Hepatocyte (in vitro differentiated cells): ENCODE measurements around the gene ZNF750.

ENCODE experiments used
- EZH2phosphoT487 ChIP-seq: fragments of 200-600 bp; sonication (generic); IDR thresholded peaks from one replicate; pipeline ENCODE4 v1.6.1; 2018; ENCODE audit warnings: antibody characterized with exemption, mild to moderate bottlenecking, low read depth, moderate library complexity; ENCODE audit not compliant: unreplicated experiment, severe bottlenecking
- TF ChIP-seq, protein P1 (sequence below): fragments of 200-600 bp; sonication (generic); IDR thresholded peaks from 2 replicates; pipeline ENCODE4 v1.5.1; 2016; ENCODE audit warnings: antibody characterized with exemption, mild to moderate bottlenecking; ENCODE audit not compliant: poor library complexity

DNA sequence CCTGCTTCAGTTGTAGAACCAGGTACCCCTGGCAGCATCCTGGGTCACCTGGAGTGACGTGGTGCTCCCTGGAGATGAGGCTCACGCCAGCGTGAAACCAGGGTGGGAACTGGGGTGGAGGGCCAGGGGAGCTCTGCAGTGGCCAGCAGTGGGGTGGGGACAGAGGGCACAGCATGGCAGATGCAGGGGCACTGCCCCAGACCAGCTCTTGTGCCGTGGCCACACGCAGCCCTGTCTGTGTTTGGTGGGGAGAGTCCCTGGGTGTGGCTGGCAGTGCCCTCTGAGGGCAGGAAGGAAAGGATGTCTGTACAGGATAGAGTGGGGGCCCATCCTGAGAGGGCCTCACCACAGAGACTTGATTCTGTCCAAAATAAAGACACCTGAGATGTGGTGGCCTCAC is 24.5 kb downstream of the ZNF750 start:
- TF ChIP-seq, protein P1, sequence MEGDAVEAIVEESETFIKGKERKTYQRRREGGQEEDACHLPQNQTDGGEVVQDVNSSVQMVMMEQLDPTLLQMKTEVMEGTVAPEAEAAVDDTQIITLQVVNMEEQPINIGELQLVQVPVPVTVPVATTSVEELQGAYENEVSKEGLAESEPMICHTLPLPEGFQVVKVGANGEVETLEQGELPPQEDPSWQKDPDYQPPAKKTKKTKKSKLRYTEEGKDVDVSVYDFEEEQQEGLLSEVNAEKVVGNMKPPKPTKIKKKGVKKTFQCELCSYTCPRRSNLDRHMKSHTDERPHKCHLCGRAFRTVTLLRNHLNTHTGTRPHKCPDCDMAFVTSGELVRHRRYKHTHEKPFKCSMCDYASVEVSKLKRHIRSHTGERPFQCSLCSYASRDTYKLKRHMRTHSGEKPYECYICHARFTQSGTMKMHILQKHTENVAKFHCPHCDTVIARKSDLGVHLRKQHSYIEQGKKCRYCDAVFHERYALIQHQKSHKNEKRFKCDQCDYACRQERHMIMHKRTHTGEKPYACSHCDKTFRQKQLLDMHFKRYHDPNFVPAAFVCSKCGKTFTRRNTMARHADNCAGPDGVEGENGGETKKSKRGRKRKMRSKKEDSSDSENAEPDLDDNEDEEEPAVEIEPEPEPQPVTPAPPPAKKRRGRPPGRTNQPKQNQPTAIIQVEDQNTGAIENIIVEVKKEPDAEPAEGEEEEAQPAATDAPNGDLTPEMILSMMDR: no peak
- no peak for TF ChIP-seq EZH2phosphoT487
